Inferior parietal cortex (tissue), 1 donor: ENCODE results near the gene TMEM240.

ENCODE experiments used
- DNase-seq: peaks from one replicate; pipeline ENCODE4 v3.0.0-alpha.2; 2016; ENCODE audit errors: extremely low spot score

TMEM240 gene

GRCh38 chr1:1540090-1540817 lies at the start of gene TMEM240:
TMEM240 (minus strand) TSS chr1:1540624; CDS start chr1:1540346, 278 bp downstream.
- DNase-seq = peak; percentile 60

- no peak for DNase-seq
Measured at GRCh38 chr1:1583347-1584010, 43.1 kb upstream of the TMEM240 start.

GRCh38 chr1:1582585-1583346 lies 42.3 kb upstream of the TMEM240 start:
- DNase-seq = no peak

GRCh38 chr1:1578371-1578940 lies 38.0 kb upstream of the TMEM240 start:
- DNase-seq = no peak

- DNase-seq = no peak
Measured at GRCh38 chr1:1577367-1578011, 37.1 kb upstream of the TMEM240 start.

- peak; percentile 91 for DNase-seq
Measured at GRCh38 chr1:1574721-1575537, 34.5 kb upstream of the TMEM240 start, which contains the start of gene SSU72. SSU72 (minus strand) TSS chr1:1574863; CDS start chr1:1574557, 306 bp downstream.

GRCh38 chr1:1573843-1574720 lies 33.7 kb upstream of the TMEM240 start:
- DNase-seq = peak; percentile 59

GRCh38 chr1:1569341-1569740 lies 28.9 kb upstream of the TMEM240 start:
- no peak for DNase-seq

GRCh38 chr1:1567891-1568291 lies 27.5 kb upstream of the TMEM240 start:
- DNase-seq = no peak

GRCh38 chr1:1567152-1567875 lies 26.9 kb upstream of the TMEM240 start:
- no peak for DNase-seq

GRCh38 chr1:1565340-1565739 lies 24.9 kb upstream of the TMEM240 start:
- DNase-seq = no peak

- no peak for DNase-seq
Measured at GRCh38 chr1:1564268-1564667, 23.8 kb upstream of the TMEM240 start.

GRCh38 chr1:1563688-1564087 lies 23.3 kb upstream of the TMEM240 start:
- no peak for DNase-seq

- no peak for DNase-seq
Measured at GRCh38 chr1:1562556-1563195, 22.3 kb upstream of the TMEM240 start.

GRCh38 chr1:1561801-1562470 lies 21.5 kb upstream of the TMEM240 start:
- no peak for DNase-seq

- DNase-seq = no peak
Measured at GRCh38 chr1:1560178-1560577, 19.8 kb upstream of the TMEM240 start.

GRCh38 chr1:1559066-1559465 lies 18.6 kb upstream of the TMEM240 start:
- DNase-seq = no peak

- no peak for DNase-seq
Measured at GRCh38 chr1:1558591-1558990, 18.2 kb upstream of the TMEM240 start.
